ENCODE results near the gene IFI35. TPM values are rescaled to one million over a fixed set of nuclear protein-coding genes. Genes with fewer than 3 reads are reported as not detected.
"Not testable (repeated sequence)": the region's sequence is repeated elsewhere in the genome, so short reads cannot be mapped to it uniquely, and the experiment has no call there.

IFI35 gene
- total RNA-seq, 1 donor from 2014 or later = 1.4 TPM

DNA sequence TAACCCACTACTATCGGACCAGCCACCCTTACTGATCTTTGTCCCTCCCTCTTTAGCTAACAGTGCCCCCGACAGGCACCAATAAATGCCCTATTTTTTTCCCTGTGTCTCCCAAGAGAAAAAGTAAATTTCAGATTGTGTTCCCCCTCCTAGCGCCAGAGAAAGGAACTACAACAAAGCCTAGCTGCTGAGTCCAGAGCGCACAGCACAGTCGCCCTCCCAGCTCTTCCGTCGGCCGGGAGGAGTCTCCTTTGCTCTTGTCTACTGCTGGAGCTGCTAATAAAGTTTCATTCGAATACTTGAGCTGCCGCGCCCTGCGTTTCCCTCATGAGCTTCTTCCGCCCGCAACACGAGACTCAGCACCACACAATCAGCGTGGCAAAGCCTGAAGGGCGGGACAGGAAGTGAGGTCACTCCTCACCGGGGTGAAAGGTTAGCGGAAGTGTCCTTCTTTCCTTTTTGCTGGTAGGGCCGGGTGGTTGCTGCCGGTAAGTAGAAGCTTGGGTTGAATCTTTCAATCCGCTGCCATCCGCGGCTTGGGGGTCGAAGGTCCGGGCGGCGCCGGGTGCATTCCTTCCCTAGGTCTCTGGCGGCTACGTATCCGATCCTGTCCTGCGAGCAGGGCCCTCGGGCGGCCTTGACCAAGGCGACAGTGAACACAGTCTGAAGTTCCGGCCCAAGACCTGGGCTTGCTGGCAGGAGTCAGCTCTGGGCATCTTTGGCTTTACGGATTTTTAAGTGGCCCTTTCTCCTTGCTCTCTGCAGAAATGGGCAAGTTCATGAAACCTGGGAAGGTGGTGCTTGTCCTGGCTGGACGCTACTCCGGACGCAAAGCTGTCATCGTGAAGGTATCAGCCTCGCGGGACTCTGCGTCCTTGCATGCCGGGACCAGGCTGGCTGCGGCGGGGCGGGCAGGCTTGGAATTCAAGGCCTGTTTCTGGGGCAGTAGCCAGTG lies 8.3 kb upstream of the IFI35 start, which contains the start of gene RPL27:
RPL27 (plus strand) TSS at position 436 of the 955 bp plus-strand sequence; CDS start at position 768, 332 bp downstream.
- DNase-seq (ENCODE audit: low spot score) = peak; percentile 100

DNA sequence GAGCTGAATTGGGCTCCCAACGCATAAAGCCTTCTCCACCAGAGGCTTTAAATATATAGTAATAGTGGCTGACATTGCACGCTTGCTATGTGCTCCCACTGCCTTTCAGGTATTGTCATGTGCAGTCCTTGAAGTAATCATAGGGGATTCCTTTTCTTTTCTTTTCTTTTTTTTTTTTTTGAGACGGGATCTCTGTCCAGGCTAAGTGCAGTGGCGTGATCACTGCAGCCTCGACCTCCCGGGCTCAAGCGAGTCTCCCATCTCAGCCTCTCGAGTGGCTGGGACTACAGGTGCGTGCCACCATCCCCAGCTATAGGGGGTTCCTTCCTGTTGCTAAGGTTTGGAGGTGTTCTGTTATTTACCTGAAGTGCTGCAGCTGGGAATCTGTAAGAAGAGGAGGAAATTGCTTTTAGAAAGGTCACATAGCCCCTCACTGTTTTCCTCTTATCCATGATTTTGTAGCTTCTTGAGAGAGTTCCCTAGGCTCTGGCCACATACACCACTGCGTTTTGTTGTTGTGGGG lies 7.5 kb upstream of the IFI35 start:
- no peak for DNase-seq (ENCODE audit: low spot score)

DNA sequence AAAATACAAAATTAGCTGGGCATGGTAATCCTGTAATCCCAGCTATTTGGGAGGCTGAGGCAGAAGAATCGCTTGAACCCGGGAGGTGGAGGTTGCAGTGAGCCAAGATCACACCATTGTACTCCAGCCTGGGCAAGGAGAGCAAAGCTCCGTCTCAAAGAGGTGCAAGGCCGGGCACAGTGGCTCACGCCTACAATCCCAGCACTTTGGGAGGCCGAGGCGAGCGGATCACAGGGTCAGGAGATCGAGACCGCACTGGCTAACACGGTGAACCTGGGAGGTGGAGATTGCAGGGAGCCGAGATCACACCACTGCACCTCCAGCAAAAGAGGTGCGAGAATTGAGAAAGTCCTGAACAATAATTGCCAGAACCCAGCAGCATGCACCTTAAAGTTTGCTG lies 5.7 kb upstream of the IFI35 start:
- not testable (repeated sequence) for DNase-seq (ENCODE audit: low spot score)

DNA sequence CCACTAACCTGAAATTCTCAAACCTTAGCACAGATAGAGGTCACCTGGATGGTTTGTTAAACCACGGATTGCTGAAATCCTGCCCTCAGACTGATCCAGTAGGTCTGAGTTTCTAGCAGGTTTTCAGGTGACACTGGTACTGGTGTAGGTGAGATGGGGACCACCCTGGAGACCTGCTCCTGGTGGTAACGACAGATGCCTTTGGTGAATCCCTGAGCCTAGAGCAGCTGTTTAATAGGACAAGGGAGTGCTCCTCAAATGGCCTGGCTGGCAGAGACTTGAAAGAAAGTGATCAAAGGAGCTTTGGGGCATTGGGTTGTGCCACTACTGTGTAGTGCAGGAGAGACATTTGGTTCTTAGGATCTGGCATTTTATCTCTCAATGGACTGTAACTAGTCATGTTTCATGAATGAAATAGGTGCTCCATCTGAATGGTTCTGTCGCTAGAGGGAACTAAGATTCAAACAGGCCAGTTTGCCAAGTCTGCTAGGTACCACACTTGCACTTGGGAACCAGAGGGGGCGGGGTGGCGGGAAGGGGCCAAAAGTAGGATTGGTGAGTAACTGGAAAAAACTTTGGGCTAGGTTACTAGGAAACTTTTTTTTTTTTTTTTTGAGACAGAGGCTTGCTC lies 2.9 kb upstream of the IFI35 start:
- DNase-seq (ENCODE audit: low spot score) = no peak

DNA sequence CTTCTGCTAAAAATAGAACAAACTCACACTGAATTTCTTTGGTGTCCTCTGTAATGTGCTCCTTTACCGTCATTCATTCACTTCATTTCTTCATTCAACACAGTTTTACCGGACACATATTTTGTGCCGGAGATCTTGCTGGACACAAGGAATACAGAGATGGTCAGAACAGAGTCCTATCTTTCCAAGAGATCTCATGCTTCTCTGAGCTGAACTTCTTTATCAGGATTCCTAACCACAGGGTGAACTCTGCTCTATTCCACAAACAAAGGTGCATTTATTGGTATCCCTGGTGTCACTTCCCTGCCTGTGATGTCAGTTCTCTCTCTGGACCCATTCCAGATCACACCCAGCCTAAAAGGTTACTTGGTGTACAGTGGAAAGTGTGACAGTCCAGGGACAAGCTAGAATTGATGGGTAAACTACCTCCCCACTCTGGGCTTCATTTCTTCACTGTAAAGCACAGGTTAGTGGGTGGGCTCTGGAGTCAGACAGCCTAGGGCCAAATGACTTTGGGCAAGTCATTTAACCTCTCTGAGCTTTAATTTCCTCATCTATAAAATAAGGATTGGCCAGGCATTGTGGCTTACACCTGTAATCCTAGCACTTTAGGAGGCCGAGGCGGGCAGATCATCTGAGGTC lies 4.2 kb downstream of the IFI35 start:
- DNase-seq (ENCODE audit: low spot score) = no peak

DNA sequence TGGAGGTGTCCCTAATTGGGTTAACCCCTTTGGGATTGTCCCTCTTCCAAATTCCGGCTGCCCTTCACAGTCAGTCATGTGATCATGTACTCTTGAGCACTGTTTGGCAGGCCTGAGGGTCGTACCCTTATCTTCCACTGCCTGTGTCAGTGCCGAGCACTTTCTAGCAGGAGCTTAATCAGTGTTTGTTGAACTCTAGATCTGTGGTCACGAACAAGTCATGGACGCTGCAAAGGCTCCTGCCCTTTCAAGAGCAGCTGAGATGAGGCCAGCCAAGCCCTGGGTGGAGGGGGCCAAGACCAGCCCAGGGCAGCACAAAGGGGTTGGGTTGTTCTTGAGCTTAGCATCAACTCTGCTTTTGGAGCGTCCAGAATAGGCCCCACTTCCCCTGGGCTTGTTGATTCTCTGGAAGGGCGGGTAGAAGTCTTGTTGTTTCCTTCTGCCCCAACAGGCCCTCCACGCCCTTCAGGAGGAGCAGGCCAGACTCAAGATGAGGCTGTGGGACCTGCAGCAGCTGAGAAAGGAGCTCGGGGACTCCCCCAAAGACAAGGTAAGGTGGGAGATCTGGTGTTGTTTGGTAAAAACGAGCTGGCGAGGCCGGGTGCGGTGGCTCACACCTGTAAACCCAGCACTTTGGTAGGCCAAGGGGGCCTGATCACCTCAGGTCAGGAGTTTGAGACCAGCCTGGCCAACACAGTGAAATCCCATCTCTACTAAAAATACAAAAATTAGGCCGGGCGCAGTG lies 5.3 kb downstream of the IFI35 start:
- no peak for DNase-seq (ENCODE audit: low spot score)

DNA sequence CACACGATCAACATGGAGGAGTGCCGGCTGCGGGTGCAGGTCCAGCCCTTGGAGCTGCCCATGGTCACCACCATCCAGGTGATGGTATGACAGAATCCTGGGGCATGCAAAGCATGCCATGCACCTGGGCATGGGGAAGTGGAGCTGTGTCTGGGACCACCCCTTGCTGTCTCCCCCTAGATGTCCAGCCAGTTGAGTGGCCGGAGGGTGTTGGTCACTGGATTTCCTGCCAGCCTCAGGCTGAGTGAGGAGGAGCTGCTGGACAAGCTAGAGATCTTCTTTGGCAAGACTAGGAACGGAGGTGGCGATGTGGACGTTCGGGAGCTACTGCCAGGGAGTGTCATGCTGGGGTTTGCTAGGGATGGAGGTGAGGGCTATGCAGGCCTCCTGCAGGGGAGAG lies 6.7 kb downstream of the IFI35 start:
- DNase-seq (ENCODE audit: low spot score) = no peak

DNA sequence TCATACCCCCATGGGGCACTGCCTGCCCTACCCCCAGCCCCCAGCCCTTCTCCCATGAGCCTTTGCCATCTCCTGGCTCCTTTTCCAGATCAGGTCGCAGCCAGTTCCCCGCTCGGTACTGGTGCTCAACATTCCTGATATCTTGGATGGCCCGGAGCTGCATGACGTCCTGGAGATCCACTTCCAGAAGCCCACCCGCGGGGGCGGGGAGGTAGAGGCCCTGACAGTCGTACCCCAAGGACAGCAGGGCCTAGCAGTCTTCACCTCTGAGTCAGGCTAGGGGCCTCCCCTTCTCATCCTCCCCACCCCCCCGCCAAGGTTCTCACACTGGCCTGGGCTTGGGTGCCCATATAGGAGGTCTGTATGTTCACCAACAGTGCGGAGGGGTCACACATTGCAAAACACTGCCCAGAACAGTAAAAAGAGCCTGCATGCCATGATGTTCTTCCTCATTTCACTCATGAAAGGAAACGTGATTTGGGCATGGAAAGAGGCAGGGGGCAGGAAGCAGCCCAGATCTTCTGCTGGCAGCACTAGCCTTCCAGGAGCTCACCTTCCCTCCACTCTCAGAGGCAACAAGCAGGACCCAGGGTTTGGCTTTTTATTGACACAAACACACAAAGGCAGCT lies 7.5 kb downstream of the IFI35 start:
- DNase-seq (ENCODE audit: low spot score) = no peak

DNA sequence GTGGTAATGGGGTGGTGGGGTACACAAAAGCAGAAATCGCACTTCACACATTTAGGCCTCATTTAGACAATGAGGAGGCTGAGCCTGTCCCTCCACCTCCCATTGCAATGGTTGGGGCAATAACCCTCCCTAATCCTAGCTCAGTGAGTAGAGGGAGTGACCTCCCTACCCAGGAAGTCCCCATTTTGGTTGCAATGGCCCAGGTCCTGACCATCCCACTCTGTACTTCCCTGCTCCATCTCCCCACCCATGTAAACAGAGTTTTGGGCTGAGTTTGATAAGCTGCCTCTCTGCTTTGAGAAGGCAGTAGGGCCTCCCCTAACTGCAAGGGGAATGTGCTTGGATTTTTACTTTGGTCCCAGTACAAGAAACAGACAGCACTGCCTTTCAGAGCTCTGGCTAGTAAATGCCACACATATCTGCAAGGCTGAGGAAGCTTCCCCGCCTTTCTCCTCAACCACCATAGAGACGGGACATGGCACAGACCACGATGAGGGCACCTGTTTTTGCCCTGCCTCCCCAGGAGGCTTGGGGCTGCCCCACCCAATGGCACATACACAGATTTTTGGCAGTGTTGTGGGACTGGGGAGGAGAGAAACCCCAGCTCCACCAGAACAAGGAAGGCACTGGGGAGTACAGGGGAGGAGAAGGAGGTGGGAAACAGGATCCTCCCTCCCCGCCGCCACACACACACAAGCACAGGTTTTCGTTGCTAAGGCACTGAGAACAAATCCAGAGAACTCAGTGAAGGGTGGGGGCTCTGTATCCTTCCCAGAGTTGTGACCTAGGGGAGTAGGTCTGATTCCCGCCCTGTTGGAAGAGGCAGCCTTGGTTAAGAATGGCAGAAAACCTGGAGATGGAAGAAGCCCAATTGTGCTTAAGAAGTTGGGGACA lies 8.3 kb downstream of the IFI35 start:
- DNase-seq (ENCODE audit: low spot score) = no peak

DNA sequence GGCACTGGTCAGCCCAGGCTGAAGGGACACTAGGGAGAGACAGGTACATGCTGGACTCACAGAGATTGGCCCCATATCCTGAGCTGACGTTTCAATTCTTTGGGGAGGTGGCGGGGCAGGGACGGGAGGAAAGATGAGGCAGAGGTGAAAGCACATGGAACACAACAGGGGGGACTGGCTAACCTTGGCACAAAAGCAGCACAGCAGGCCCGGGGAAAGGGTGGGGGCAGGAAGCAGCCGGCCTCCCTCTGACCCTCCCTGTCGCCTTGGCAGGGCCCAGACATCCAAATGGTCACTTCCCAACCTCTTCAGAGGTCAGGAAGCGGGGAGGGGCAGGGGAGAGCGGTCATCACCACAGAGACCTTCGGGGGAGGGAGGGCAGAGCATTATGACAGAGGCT lies 9.0 kb downstream of the IFI35 start:
- no peak for DNase-seq (ENCODE audit: low spot score)

DNA sequence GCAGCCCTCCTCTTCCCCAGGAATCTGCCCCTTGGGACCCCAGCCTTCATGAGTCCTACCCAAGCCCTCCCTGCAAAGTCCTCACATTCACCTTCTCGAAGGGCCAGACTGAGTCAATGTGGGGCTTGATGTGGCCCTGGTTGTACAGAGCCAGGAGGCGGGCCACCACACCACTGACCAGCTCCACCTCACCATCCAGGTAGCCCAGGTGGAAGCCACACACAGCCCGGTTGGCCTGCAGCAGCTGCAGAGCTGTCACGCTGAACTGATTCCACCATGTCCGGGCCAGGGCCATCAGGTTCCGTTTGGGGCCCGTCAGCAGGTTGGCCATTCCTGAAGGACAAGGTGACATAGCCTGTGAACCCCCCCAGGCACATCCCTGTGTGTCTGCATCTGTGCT lies 9.6 kb downstream of the IFI35 start:
- DNase-seq (ENCODE audit: low spot score) = no peak

DNA sequence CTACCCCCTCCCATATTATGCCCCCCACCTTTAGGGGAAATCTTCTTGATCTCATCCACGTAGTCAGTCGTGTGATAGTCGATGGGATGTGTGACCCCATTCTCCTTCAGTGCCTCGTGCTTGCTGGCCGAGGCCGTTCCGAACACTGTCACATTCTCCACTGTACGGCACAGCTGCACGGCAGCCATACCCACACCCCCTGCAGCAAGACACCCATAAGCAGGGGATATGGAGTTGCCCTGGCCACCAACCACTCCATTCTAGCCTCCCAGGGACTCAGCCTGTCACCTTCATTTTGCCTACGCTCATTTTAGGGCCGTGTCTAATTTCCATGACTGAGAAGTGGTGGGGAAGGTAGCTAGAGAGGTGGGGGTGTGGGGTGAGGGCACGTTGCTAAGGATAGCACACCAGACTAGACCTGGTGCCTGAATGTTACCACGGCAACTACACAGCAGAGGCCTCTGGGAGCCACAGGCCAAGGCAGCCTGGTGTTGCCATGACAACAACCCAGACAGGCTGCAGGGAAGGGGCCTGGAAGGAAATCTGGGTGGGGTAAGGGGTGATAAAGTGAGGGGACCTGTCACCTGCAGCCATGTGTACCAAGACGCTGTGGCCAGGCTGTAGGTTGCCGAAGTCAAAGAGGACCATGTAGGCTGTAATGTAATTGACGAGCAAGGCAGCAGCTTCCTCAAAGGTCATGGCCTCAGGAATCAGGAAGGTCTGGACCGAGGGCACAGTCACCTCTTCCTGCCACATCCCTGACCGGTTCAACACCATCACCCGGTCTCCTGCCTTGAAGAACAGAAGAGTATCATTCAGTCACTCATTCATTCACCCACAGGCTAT lies 11.6 kb downstream of the IFI35 start:
- no peak for DNase-seq (ENCODE audit: low spot score)

DNA sequence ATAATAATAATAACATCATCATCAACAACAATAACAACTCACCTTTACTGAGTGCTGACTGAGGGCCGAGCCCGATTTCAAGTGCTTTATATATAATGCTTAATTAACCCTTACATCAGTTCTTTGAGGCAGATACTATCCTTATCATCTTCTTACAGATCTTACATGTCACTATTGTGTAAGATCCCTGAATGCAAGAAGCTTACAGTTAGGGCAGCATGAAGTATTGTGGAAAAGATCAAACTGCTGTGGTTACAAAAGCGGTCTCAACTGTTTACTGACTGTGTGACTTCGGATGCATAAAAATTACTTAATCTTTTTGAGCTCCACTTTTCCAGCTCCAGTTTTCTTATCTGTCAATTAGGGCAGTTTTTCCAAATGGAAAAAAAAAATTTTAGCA lies 12.3 kb downstream of the IFI35 start:
- no peak for DNase-seq (ENCODE audit: low spot score)

DNA sequence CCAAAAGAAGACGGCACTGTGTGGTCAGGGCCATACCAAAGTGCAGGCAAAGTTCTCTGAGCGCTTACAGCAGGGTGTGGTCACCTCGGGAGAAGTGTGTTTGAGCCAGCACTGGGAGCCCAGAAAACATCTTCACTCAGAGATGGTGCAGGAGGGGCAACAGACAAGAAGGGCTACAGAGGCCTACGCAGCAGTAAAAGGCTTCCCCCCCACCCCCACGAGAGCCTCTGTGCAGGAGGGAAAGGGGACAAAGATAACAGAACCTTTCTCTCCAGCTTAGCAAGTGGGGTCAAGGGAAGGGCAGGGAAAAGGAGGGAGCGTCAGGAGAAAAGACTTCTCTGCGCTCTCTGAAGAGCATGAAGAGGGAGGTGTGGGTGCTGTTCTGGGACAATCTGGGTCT lies 12.8 kb downstream of the IFI35 start:
- DNase-seq (ENCODE audit: low spot score) = peak; percentile 69

DNA sequence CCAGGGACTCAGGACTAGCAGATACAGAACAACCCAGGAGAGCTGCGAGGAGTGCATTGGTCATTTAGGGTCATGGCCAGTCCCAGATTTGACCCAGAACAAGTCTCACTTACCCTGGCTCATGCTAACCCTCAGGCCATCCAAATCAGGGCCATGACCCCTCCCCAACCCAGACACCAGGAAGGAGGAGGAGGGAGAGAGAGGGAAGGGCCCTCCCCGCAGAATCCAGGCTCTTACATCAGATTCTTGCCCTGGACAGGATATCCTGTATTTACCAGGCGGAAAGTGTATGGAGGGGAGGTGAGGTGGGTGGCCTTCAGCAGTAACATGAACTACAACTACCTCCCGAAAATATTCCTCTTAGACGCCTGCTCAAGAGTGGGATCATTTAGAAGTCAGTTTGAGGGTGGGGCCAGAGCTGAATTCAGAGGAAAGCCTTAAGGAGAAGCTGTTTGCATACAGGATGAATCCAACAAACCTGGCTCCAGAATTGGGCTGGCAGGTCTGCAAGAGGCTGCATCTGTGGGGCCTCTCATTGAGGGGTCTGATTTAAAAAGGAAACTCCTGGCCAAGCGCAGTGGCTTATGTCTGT lies 13.5 kb downstream of the IFI35 start:
- DNase-seq (ENCODE audit: low spot score) = peak; percentile 61

DNA sequence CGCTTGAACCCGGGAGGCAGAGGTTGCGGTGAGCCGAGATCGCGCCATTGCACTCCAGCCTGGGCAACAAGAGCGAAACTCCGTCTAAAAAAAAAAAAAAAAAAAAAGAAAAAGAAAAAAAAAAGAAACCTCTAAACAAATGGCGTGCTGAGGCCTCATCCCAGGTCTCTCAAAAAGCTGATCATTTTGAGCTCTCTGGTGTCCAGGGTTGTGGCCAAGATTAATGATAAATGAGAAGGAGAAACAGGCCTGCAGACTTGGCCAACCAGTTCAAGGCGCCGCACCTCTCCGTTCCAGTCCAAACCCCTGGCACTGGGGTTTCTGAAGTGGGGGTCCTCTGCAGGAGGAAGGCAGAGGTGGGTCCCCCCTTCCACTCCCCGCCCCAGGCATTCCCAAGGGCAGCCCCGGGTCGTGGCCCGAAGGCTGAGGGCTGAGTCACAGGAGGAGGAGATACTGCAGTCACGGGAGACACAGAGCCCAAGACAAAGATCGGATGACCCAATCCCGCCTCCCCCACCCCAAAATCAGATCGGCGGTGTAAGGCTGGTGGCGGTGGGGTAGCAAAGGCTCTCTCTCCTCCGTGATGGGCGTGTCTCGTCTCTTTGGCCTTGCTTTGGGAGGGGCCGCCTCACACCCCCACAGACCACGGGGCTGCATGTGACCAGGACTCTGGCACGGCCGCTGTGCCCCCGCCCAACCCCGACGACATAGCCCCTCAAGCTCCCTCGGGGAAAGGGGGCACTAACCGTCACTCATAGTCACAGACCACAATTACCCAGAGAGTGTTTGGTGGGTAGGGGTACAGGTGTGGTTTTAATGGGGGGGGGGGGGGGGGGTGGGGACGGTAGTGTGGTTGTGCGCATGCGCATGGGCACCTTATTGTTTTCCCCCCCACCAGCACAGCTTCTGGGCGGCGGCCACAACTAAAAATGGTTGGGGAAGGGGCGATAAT lies 14.5 kb downstream of the IFI35 start:
- DNase-seq (ENCODE audit: low spot score) = peak; percentile 68

DNA sequence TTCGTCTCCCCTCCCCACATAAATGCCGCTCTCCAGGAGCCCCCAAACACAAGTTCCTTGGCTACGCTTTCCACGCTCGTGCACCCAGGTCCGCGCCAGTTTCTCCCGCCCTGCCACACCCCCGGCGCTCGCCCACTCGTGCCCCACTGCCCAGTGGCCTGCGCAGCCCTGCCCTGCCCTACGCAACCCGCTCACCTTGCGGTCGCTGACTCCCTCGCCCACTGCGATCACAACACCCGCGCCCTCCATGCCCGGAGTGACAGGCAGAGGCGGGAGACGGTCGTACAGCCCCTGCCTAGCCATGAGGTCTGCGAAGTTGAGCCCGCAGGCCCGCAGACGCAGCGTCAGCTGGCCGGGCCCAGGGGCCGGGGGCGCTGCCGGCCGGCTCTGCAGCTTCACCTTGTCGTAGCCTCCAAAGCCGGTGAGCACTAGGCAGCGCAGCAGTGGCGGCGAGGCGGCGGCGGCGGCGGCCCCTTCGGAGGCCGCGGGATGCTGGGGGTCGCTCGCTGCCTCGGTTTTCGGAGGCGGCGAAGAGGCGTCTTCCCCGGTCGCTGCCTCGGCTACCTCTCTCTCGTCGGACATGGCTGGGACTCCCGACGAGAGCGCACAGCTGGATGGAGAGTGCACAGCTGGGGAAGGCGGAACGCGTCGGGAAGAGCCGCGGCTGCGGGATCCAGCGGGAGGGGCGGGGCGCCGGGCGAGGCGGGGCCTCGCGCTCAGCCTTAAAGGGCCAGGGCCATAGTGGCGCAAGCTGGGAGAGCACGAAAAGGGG lies 15.3 kb downstream of the IFI35 start, which contains the start of gene VAT1:
VAT1 (minus strand) TSS at position 645 of the 772 bp plus-strand sequence; CDS start at position 582, 63 bp downstream.
- DNase-seq (ENCODE audit: low spot score) = peak; percentile 87

Measured in umbilical cord (tissue), 2 donors.